Small intestine (tissue), 7 donors: Measurements from ENCODE around the gene CFLAR. TPM values are rescaled to one million over a fixed set of nuclear protein-coding genes. Genes with fewer than 3 reads are reported as not detected.
"Not testable (repeated sequence)": the region's sequence is repeated elsewhere in the genome, so short reads cannot be mapped to it uniquely, and the experiment has no call there.

ENCODE experiments used
- DNase-seq, 2 donors: peaks; one replicate each; pipeline versions ENCODE4 v3.0.0 to v3.0.0-alpha.2; 2013
- FAIRE-seq: peaks from 2 replicates; lab custom pipeline; 2012; peaks lifted over from hg19 to GRCh38; lab: Jason Lieb, UNC
- H3K27ac ChIP-seq, 3 donors: one replicate each; pipeline ENCODE4 v1.5.1; 2013; ENCODE audit warnings: low read length in 2 of 3, mild to moderate bottlenecking in 2 of 3, control low read depth in 1 of 3, inconsistent platforms in 1 of 3, low read depth in 1 of 3, moderate library complexity in 1 of 3
- H3K27me3 ChIP-seq, 3 donors: one replicate each; pipeline ENCODE4 v1.6.1; 2013; ENCODE audit warnings: low read length in 3 of 3, inconsistent platforms in 1 of 3; ENCODE audit not compliant: control insufficient read depth in 3 of 3, insufficient read depth in 3 of 3
- H3K36me3 ChIP-seq, 3 donors: one replicate each; pipeline ENCODE4 v1.6.1; 2013; ENCODE audit warnings: low read length in 3 of 3, inconsistent platforms in 1 of 3, low read depth in 1 of 3, mild to moderate bottlenecking in 1 of 3, moderate library complexity in 1 of 3; ENCODE audit not compliant: control insufficient read depth in 3 of 3, insufficient read depth in 2 of 3
- H3K4me1 ChIP-seq, 3 donors: one replicate each; pipeline ENCODE4 v1.6.1; 2013; ENCODE audit warnings: low read length in 2 of 3, inconsistent platforms in 1 of 3, low read depth in 1 of 3, mild to moderate bottlenecking in 1 of 3, moderate library complexity in 1 of 3; ENCODE audit not compliant: control insufficient read depth in 3 of 3, insufficient read depth in 2 of 3
- H3K4me3 ChIP-seq, 3 donors: one replicate each; pipeline ENCODE4 v1.5.1; 2013; ENCODE audit warnings: low read length in 3 of 3, control low read depth in 1 of 3, inconsistent platforms in 1 of 3, low read depth in 1 of 3, mild to moderate bottlenecking in 1 of 3, moderate library complexity in 1 of 3
- H3K9me3 ChIP-seq, 2 donors: one replicate each; pipeline ENCODE4 v1.6.1; 2013; ENCODE audit warnings: low read depth in 1 of 2, low read length in 1 of 2; ENCODE audit not compliant: control insufficient read depth in 2 of 2, insufficient read depth in 1 of 2
- WGBS, 3 donors: extraction: QIAGEN DNeasy Blood & Tissue Kit; methylation state at CpG; one replicate each; pipeline ENCODE4 v1.1.7; 2013; 5-methylcytosine and 5-hydroxymethylcytosine counted together
- polyA plus RNA-seq, 4 donors: library from polyadenylated mRNA; stranded (reverse) in 3 of 4; unstranded in 1 of 4; fragments of 200-250 nt in 3 of 4; fragments of 120-200 nt in 1 of 4; gene quantifications; one replicate each; pipeline versions ENCODE4 v1.2.1 to v1.2.3, GENCODE V29; 2013
- donor health status: healthy with polysubstance abuse.
- donor health status: control.
- donor health status: control.
- donor health status: Bipolar disorder and iron deficiency.
- donor health status: healthy.

CFLAR gene
- polyA plus RNA-seq, 4 donors = 26.4 to 68.6 (median 47.1) TPM

- 34 to 70% (median 54%) methylated on average over 2 of the region's 2 CpGs for WGBS, 3 donors
- no peak overlapping the region for H3K4me3 ChIP-seq
- peaks cover 0 to 7% of the 10 kb centered on the region in 2 donors for H3K9me3 ChIP-seq
- FAIRE-seq (peak; percentile 55), DNase-seq (peak; percentile 90 to 98)
- H3K36me3 ChIP-seq = peaks cover 0 to 47% (median 19%) of the 10 kb centered on the region in 3 donors
- H3K27ac ChIP-seq = peak overlapping the region; percentile 95 to 96 (median 96)
- peaks cover 11 to 52% (median 16%) of the 10 kb centered on the region in 3 donors for H3K4me1 ChIP-seq
- no peaks in the 10 kb centered on the region for H3K27me3 ChIP-seq
Observed at GRCh38 chr2:201149064-201149820, 33.3 kb downstream of the CFLAR start.

- FAIRE-seq, H3K27me3 ChIP-seq, H3K4me3 ChIP-seq, H3K9me3 ChIP-seq: not testable (repeated sequence)
- 65 to 84% (median 71%) methylated on average over 8 of the region's 8 CpGs for WGBS, 3 donors
- H3K4me1 ChIP-seq = peaks cover 11 to 46% (median 16%) of the 10 kb centered on the region in 3 donors
- H3K27ac ChIP-seq = peak overlapping the region; percentile 86 to 96 (median 86)
- DNase-seq = peak in 1 of 2 donors; percentile 53
- H3K36me3 ChIP-seq = peaks cover 0 to 48% (median 19%) of the 10 kb centered on the region in 3 donors
Observed at GRCh38 chr2:201149821-201150165, 33.8 kb downstream of the CFLAR start.

GRCh38 chr2:201150454-201151020 is 34.6 kb downstream of the CFLAR start:
- Histone ChIP-seq H3K27ac (peak overlapping the region; percentile 74 to 96 (median 77)), H3K27me3 (no peaks in the 10 kb centered on the region), H3K9me3 (peaks cover 0 to 7% of the 10 kb centered on the region in 2 donors), H3K4me3 (no peak overlapping the region), H3K36me3 (peaks cover 0 to 55% (median 20%) of the 10 kb centered on the region in 3 donors), H3K4me1 (peaks cover 11 to 39% (median 16%) of the 10 kb centered on the region in 3 donors)
- FAIRE-seq = no peak
- 86 to 96% (median 91%) methylated on average over 3 of the region's 3 CpGs for WGBS, 3 donors
- no peak for DNase-seq

DNA sequence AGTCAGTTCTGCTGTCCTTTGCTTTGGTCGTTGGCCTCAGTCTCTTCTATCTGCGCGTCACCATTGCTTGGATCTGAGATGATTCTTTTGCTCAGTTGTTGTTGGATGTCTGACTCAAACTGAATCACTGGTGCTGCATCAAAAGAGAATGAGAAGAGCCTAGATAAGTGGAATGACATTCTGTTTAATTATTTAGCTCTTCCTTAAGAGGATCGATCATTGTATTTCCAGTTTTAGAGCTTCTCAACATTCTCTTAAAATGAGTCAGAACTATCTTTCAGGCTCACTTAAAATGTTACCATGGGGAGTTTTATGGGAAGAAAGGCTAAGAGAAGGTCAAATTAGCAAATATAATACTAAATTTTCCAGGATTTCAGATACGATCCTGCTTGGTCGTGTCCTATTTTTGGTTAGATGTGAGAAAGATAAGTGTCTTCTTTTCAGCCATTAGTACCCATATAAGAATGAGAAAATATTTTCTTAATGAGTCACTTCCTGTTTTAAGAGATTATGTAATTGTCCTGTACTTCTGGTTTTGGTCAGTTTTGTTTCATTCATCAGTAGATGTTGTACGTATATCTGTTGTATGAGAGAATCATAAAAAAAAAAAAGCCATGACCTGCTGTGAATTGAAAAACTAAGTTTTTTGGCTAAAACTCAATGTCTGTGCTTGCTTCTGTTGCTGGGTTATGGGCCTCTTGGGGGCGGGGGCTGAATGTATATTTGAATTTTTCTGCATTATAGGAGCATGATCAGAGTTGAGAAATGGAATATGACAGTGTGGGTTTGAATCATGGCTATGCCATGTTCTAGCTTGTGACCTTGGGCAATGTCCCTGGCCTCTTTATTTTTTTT is 35.4 kb downstream of the CFLAR start:
- DNase-seq (peak in 1 of 2 donors; percentile 9), FAIRE-seq (no peak)
- peaks cover 0 to 53% (median 26%) of the 10 kb centered on the region in 3 donors for H3K36me3 ChIP-seq
- H3K4me1 ChIP-seq = peaks cover 11 to 35% (median 16%) of the 10 kb centered on the region in 3 donors
- no peaks in the 10 kb centered on the region for H3K27me3 ChIP-seq
- peaks cover 0 to 7% of the 10 kb centered on the region in 2 donors for H3K9me3 ChIP-seq
- H3K27ac ChIP-seq = peak overlapping the region; percentile 74 to 96 (median 77)
- H3K4me3 ChIP-seq = no peak overlapping the region
- 50 to 66% (median 62%) methylated on average over 8 of the region's 8 CpGs for WGBS, 3 donors

- Histone ChIP-seq H3K9me3 (peaks cover 0 to 7% of the 10 kb centered on the region in 2 donors), H3K4me3 (no peak overlapping the region), H3K4me1 (peaks cover 11 to 37% (median 16%) of the 10 kb centered on the region in 3 donors), H3K36me3 (peaks cover 10 to 53% (median 22%) of the 10 kb centered on the region in 3 donors), H3K27ac (peak overlapping the region; percentile 32 to 61 (median 43)), H3K27me3 (no peaks in the 10 kb centered on the region)
- WGBS, 3 donors = 85 to 97% (median 95%) methylated on average over 1 of the region's 1 CpG
- FAIRE-seq (no peak), DNase-seq (peak in 1 of 2 donors; percentile 74)
Observed at GRCh38 chr2:201152517-201152916, 36.6 kb downstream of the CFLAR start.

DNA sequence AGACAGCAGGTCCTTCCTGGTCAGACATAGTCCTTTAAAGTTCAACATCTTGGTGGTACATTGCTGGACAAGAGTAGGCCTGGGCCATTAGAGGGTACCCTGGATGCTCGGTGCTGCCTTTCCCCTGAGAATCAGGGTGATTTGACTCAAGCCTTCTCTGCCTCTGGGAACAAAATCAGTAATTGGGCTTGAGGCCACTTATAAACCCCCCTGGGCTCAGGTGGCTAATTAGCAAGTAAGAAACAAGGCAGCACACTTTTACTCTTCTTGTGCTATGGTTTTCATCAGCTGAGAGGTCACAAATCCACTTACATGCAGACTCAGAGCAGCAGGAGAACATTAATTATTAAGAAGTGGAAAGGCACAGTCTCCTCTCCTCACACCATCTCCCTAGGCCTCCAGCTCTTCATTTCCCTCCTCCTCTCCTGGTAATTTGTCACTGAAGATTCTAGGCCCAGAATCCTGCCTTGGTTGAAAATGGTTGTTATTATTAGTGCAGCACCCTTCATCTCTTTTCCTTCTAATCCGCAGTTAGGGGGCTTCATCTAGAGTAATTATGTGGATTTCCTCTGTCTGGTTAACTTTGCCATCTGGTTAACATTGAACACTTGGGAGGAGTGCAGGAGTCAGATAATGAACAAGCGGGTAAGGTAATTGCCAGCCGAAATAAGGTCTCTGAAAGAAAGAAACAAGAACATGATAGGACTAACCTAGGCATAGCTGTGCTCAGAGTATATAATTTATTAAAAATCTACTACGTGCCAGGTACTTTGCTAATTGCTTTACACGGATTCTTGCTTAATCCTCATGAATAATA is 37.2 kb downstream of the CFLAR start:
- DNase-seq (no peak), FAIRE-seq (no peak)
- WGBS, 3 donors = 84 to 94% (median 84%) methylated on average over 6 of the region's 6 CpGs
- H3K27me3 ChIP-seq = no peaks in the 10 kb centered on the region
- peaks cover 16 to 43% (median 16%) of the 10 kb centered on the region in 3 donors for H3K4me1 ChIP-seq
- H3K4me3 ChIP-seq = no peak overlapping the region
- peak overlapping the region in 2 of 3 donors; percentile 5 to 61 for H3K27ac ChIP-seq
- peaks cover 10 to 57% (median 22%) of the 10 kb centered on the region in 3 donors for H3K36me3 ChIP-seq
- H3K9me3 ChIP-seq = peaks cover 0 to 7% of the 10 kb centered on the region in 2 donors

GRCh38 chr2:201154615-201155399 is 38.8 kb downstream of the CFLAR start:
- peaks cover 10 to 61% (median 20%) of the 10 kb centered on the region in 3 donors for H3K36me3 ChIP-seq
- H3K4me1 ChIP-seq = peaks cover 13 to 35% (median 16%) of the 10 kb centered on the region in 3 donors
- FAIRE-seq (no peak), DNase-seq (no peak)
- H3K27me3 ChIP-seq = no peaks in the 10 kb centered on the region
- H3K4me3 ChIP-seq = no peak overlapping the region
- H3K27ac ChIP-seq = no peak overlapping the region
- H3K9me3 ChIP-seq = peaks cover 0 to 7% of the 10 kb centered on the region in 2 donors
- 85 to 93% (median 89%) methylated on average over 9 of the region's 9 CpGs for WGBS, 3 donors
